H9 (cell line): ENCODE results near the gene SPIRE2. TPM values are rescaled to one million over a fixed set of nuclear protein-coding genes. Genes with fewer than 3 reads are reported as not detected.
"Not testable (repeated sequence)": the region's sequence is repeated elsewhere in the genome, so short reads cannot be mapped to it uniquely, and the experiment has no call there.

Experiments
- DNase-seq: peaks from one replicate; pipeline ENCODE4 v3.0.0-alpha.2; 2017
- H2AFZ ChIP-seq: one replicate; pipeline ENCODE4 v1.6.1; 2013; ENCODE audit warnings: mild to moderate bottlenecking, low read length, control low read depth, moderate library complexity
- H2AK5ac ChIP-seq: 2 replicates; pipeline ENCODE4 v1.6.1; 2013; ENCODE audit warnings: low read length, control low read depth, mixed read lengths; ENCODE audit not compliant: insufficient read length
- H2BK120ac ChIP-seq: one replicate; pipeline ENCODE4 v1.6.1; 2013; ENCODE audit warnings: low read depth, mild to moderate bottlenecking, low read length, control low read depth, inconsistent platforms; ENCODE audit not compliant: poor library complexity, severe bottlenecking
- H2BK12ac ChIP-seq: 2 replicates; pipeline ENCODE4 v1.6.1; 2013; ENCODE audit warnings: low read length, control low read depth, mixed read lengths, low read depth; ENCODE audit not compliant: insufficient read length
- H2BK15ac ChIP-seq: 2 replicates; pipeline ENCODE4 v1.6.1; 2013; ENCODE audit warnings: low read depth, low read length, control low read depth
- H2BK20ac ChIP-seq: one replicate; pipeline ENCODE4 v1.6.1; 2013; ENCODE audit warnings: low read depth, mild to moderate bottlenecking, low read length, control low read depth, inconsistent platforms; ENCODE audit not compliant: poor library complexity, severe bottlenecking
- H2BK5ac ChIP-seq: 2 replicates; pipeline ENCODE4 v1.6.1; 2013; ENCODE audit warnings: low read length, control low read depth, mixed read lengths; ENCODE audit not compliant: insufficient read length
- H3K14ac ChIP-seq: 2 replicates; pipeline ENCODE4 v1.6.1; 2013; ENCODE audit warnings: low read length, control low read depth; ENCODE audit not compliant: insufficient read depth
- H3K18ac ChIP-seq: 2 replicates; pipeline ENCODE4 v1.6.1; 2013; ENCODE audit warnings: low read depth, mild to moderate bottlenecking, mixed read lengths, low read length, control low read depth; ENCODE audit not compliant: insufficient read length
- H3K23ac ChIP-seq: 2 replicates; pipeline ENCODE4 v1.6.1; 2013; ENCODE audit warnings: low read length, control low read depth, mixed read lengths, low read depth; ENCODE audit not compliant: insufficient read length
- H3K23me2 ChIP-seq: 2 replicates; pipeline ENCODE4 v1.6.1; 2013; ENCODE audit warnings: low read depth, mild to moderate bottlenecking, mixed read lengths, low read length, control low read depth; ENCODE audit not compliant: insufficient read length, poor library complexity, severe bottlenecking
- H3K27ac ChIP-seq: 2 replicates; pipeline ENCODE4 v1.5.1; 2013; ENCODE audit warnings: low read length, control low read depth, mixed read lengths, low read depth; ENCODE audit not compliant: insufficient read length
- H3K27me3 ChIP-seq: 2 replicates; pipeline ENCODE4 v1.6.1; 2013; ENCODE audit warnings: low read length, control low read depth, inconsistent platforms; ENCODE audit not compliant: insufficient read depth
- H3K4ac ChIP-seq: 2 replicates; pipeline ENCODE4 v1.6.1; 2013; ENCODE audit warnings: low read depth, mild to moderate bottlenecking, control low read depth, inconsistent platforms, low read length, moderate library complexity
- H3K4me1 ChIP-seq: 2 replicates; pipeline ENCODE4 v1.6.1; 2013; ENCODE audit warnings: low read length, control low read depth, inconsistent platforms; ENCODE audit not compliant: insufficient read depth
- H3K4me2 ChIP-seq: 2 replicates; pipeline ENCODE4 v1.6.1; 2013; ENCODE audit warnings: low read length, control low read depth, mixed read lengths; ENCODE audit not compliant: insufficient read length, insufficient read depth
- H3K56ac ChIP-seq: 2 replicates; pipeline ENCODE4 v1.6.1; 2013; ENCODE audit warnings: low read depth, mild to moderate bottlenecking, mixed read lengths, low read length, control low read depth; ENCODE audit not compliant: insufficient read length
- H3K79me1 ChIP-seq: 2 replicates; pipeline ENCODE4 v1.6.1; 2013; ENCODE audit warnings: low read depth, mild to moderate bottlenecking, moderate library complexity, low read length, control low read depth, inconsistent platforms; ENCODE audit not compliant: insufficient read depth, poor library complexity, severe bottlenecking
- H3K79me2 ChIP-seq: 2 replicates; pipeline ENCODE4 v1.6.1; 2013; ENCODE audit warnings: low read length, control low read depth, inconsistent platforms; ENCODE audit not compliant: insufficient read depth
- H3K9ac ChIP-seq: 2 replicates; pipeline ENCODE4 v1.6.1; 2013; ENCODE audit warnings: low read length, control low read depth, mixed read lengths; ENCODE audit not compliant: insufficient read length; ENCODE audit errors: extremely low read depth
- H3K9me3 ChIP-seq: one replicate; pipeline ENCODE4 v1.6.1; 2013; ENCODE audit warnings: low read depth, low read length, inconsistent platforms; ENCODE audit not compliant: control insufficient read depth
- H3T11ph ChIP-seq: one replicate; pipeline ENCODE4 v1.6.1; 2013; ENCODE audit warnings: mild to moderate bottlenecking, low read length, control low read depth, inconsistent platforms
- H4K20me1 ChIP-seq: one replicate; pipeline ENCODE4 v1.6.1; 2013; ENCODE audit not compliant: control insufficient read depth, insufficient read length, insufficient read depth
- H4K5ac ChIP-seq: 2 replicates; pipeline ENCODE4 v1.6.1; 2013; ENCODE audit warnings: low read depth, mild to moderate bottlenecking, mixed read lengths, low read length, control low read depth; ENCODE audit not compliant: insufficient read length
- H4K8ac ChIP-seq: replicated peaks from 2 replicates; pipeline ENCODE4 v1.6.1; 2013; ENCODE audit warnings: low read length, control low read depth, mixed read lengths, low read depth; ENCODE audit not compliant: insufficient read length
- H4K91ac ChIP-seq: 2 replicates; pipeline ENCODE4 v1.6.1; 2013; ENCODE audit warnings: low read depth, mild to moderate bottlenecking, moderate library complexity, mixed read lengths, low read length, control low read depth; ENCODE audit not compliant: insufficient read length
- H3K27ac Mint-ChIP-seq, 3 experiments: 2 replicates in 2 of 3; 3 replicates in 1 of 3; pipeline ENCODE4 v1.8.0; 2020 to 2021; ENCODE audit warnings: mixed read lengths in 3 of 3, mild to moderate bottlenecking in 1 of 3, moderate library complexity in 1 of 3
- H3K27me3 Mint-ChIP-seq: 2 replicates; pipeline ENCODE4 v1.8.0; 2021; ENCODE audit warnings: low read depth, mild to moderate bottlenecking, moderate library complexity, mixed read lengths
- H3K36me3 Mint-ChIP-seq, 3 experiments: 2 replicates in 2 of 3; 3 replicates in 1 of 3; pipeline ENCODE4 v1.8.0; 2020 to 2021; ENCODE audit warnings: low read depth in 3 of 3, mixed read lengths in 3 of 3; ENCODE audit not compliant: insufficient read depth in 1 of 3
- H3K4me1 Mint-ChIP-seq, 2 experiments: 2 replicates each; pipeline ENCODE4 v1.8.0; 2020; ENCODE audit warnings: mixed read lengths in 2 of 2
- H3K4me3 Mint-ChIP-seq, 2 experiments: 2 replicates in 1 of 2; 3 replicates in 1 of 2; pipeline ENCODE4 v1.8.0; 2020 to 2021; ENCODE audit warnings: mild to moderate bottlenecking in 2 of 2, mixed read lengths in 2 of 2, moderate library complexity in 1 of 2
- H3K9me3 Mint-ChIP-seq, 2 experiments: 2 replicates in 1 of 2; 3 replicates in 1 of 2; pipeline ENCODE4 v1.8.0; 2020; ENCODE audit warnings: mild to moderate bottlenecking in 2 of 2, mixed read lengths in 2 of 2, moderate library complexity in 1 of 2
- CTCF ChIP-seq: fragments of 200-600 bp; sonication (generic); conservative IDR thresholded peaks from 3 replicates; pipeline ENCODE4 v1.8.0; 2021; ENCODE audit warnings: antibody characterized with exemption, mild to moderate bottlenecking
- WGBS: extraction: QIAGEN DNeasy Blood & Tissue Kit; methylation state at CpG from one replicate; pipeline ENCODE4 v1.1.7; 2013; ENCODE audit warnings: missing lambda C conversion rate, low lambda C conversion rate, mixed read lengths; ENCODE audit not compliant: insufficient read length; ENCODE audit errors: extremely low coverage; 5-methylcytosine and 5-hydroxymethylcytosine counted together
- total RNA-seq: library from RNA; stranded (reverse); gene quantifications from 2 replicates; pipeline ENCODE4 v1.2.1, GENCODE V29; 2021

SPIRE2 gene
- total RNA-seq, 1 experiment from 2014 or later: 6.9 TPM

- H3K9me3 Mint-ChIP-seq: peaks cover 7 to 14% of the 10 kb centered on the region in 2 experiments
- Histone ChIP-seq H4K91ac (no peak overlapping the region), H4K8ac (no peak overlapping the region), H3K27me3 (no peaks in the 10 kb centered on the region), H3K14ac (no peak overlapping the region), H3K27ac (no peak overlapping the region), H2BK5ac (no peak overlapping the region), H3K79me1 (no peaks in the 10 kb centered on the region), H3K4me2 (peak overlapping the region; percentile 22), H3K4me1 (no peaks in the 10 kb centered on the region), H3K9ac (no peak overlapping the region), H3K9me3 (no peaks in the 10 kb centered on the region), H3K18ac (peak overlapping the region; percentile 90), H4K5ac (no peak overlapping the region), H3K56ac (no peak overlapping the region), H2BK20ac (no peak overlapping the region), H3K79me2 (peaks cover 2% of the 10 kb centered on the region; the same call in 1 of the 2 replicates), H2BK15ac (no peak overlapping the region), H2BK12ac (no peak overlapping the region), H4K20me1 (no peaks in the 10 kb centered on the region), H3K23ac (no peak overlapping the region), H3K4ac (no peak overlapping the region), H2AK5ac (no peak overlapping the region), H3T11ph (no peak overlapping the region), H2AFZ (no peak overlapping the region), H2BK120ac (no peak overlapping the region), H3K23me2 (peaks cover 5% of the 10 kb centered on the region)
- peaks cover 25 to 37% (median 32%) of the 10 kb centered on the region in 3 experiments for H3K36me3 Mint-ChIP-seq
- WGBS: no CpG with 5 or more reads among the region's 61 CpGs
- H3K27me3 Mint-ChIP-seq: no peaks in the 10 kb centered on the region
- H3K4me3 Mint-ChIP-seq: peak overlapping the region; percentile 84 to 91
- peaks cover 3 to 9% of the 10 kb centered on the region in 2 experiments; a peak in 2 of 4 replicates for H3K4me1 Mint-ChIP-seq
- no peak for TF ChIP-seq CTCF
- peak; percentile 95 for DNase-seq
- H3K27ac Mint-ChIP-seq: peak overlapping the region; percentile 80 to 98 (median 98); a peak in 6 of 7 replicates
Observed at GRCh38 chr16:89873972-89874689, 45.9 kb downstream of the SPIRE2 start.

GRCh38 chr16:89879123-89879522, 50.8 kb downstream of the SPIRE2 start:
- not testable (repeated sequence) for H3K4me1 ChIP-seq, H4K91ac ChIP-seq, H4K5ac ChIP-seq, H3K27me3 ChIP-seq, H2BK5ac ChIP-seq, DNase-seq, H2BK20ac ChIP-seq, H2BK12ac ChIP-seq, H3K27ac Mint-ChIP-seq, H3K79me1 ChIP-seq, H3K9me3 ChIP-seq, H4K8ac ChIP-seq, H3K56ac ChIP-seq, H3K23me2 ChIP-seq, H3K14ac ChIP-seq, H3K18ac ChIP-seq, H3K4me1 Mint-ChIP-seq, H4K20me1 ChIP-seq, H3K4me2 ChIP-seq, H3K27me3 Mint-ChIP-seq, H3K27ac ChIP-seq, H2AK5ac ChIP-seq, H3K9ac ChIP-seq, H3K23ac ChIP-seq, H2AFZ ChIP-seq, H3T11ph ChIP-seq, H2BK15ac ChIP-seq, H3K4me3 Mint-ChIP-seq, H2BK120ac ChIP-seq, H3K79me2 ChIP-seq, H3K4ac ChIP-seq
- no CpG with 5 or more reads among the region's 28 CpGs for WGBS
- H3K36me3 Mint-ChIP-seq: peaks cover 38 to 63% (median 62%) of the 10 kb centered on the region in 3 experiments
- peaks cover 7 to 14% of the 10 kb centered on the region in 2 experiments for H3K9me3 Mint-ChIP-seq
